Erythroblast (primary cell): ENCODE data around the gene C3orf22.
"Not testable (repeated sequence)": the region's sequence is repeated elsewhere in the genome, so short reads cannot be mapped to it uniquely, and the experiment has no call there.

Source experiments
- DNase-seq, 2 experiments: peaks; one replicate each; lab custom pipeline; 2025; lab: John Stamatoyannopoulos, UW
- GATA1 ChIP-seq: IDR thresholded peaks from 2 replicates; pipeline ENCODE4 v1.6.1; 2011; ENCODE audit warnings: low read depth, mild to moderate bottlenecking, control low read depth, low read length, moderate library complexity
- POLR2A ChIP-seq: IDR thresholded peaks from 2 replicates; pipeline ENCODE4 v1.6.1; 2011; ENCODE audit warnings: mild to moderate bottlenecking, low read length

The C3orf22 gene

GRCh38 chr3:126543457-126544061 is 15.2 kb downstream of the C3orf22 start:
- no peak for DNase-seq
- no peak for TF ChIP-seq POLR2A

GRCh38 chr3:126542340-126543241 is 16.1 kb downstream of the C3orf22 start:
- no peak for TF ChIP-seq GATA1
- TF ChIP-seq POLR2A: no peak
- no peak for DNase-seq

- TF ChIP-seq POLR2A: no peak
- no peak for TF ChIP-seq GATA1
Observed at GRCh38 chr3:126541628-126542339, 16.9 kb downstream of the C3orf22 start.

GRCh38 chr3:126540951-126541627 is 17.6 kb downstream of the C3orf22 start:
- TF ChIP-seq GATA1 (no peak), POLR2A (no peak)
- DNase-seq: peak in 1 of 2 experiments; percentile 46

More at GRCh38 chr3:126541628-126542339, 16.9 kb downstream of the C3orf22 start:
- DNase-seq: no peak

GRCh38 chr3:126540342-126540849 is 18.3 kb downstream of the C3orf22 start:
- TF ChIP-seq POLR2A (no peak), GATA1 (no peak)
- DNase-seq: peak; percentile 61 to 72

GRCh38 chr3:126539558-126540250 is 19.0 kb downstream of the C3orf22 start:
- DNase-seq: no peak
- no peak for TF ChIP-seq POLR2A
- no peak for TF ChIP-seq GATA1

GRCh38 chr3:126538966-126539365 is 19.8 kb downstream of the C3orf22 start:
- TF ChIP-seq POLR2A (no peak), GATA1 (no peak)
- no peak for DNase-seq

GRCh38 chr3:126538316-126538715 is 20.4 kb downstream of the C3orf22 start:
- no peak for DNase-seq

GRCh38 chr3:126537730-126538281 is 20.9 kb downstream of the C3orf22 start:
- no peak for DNase-seq
- TF ChIP-seq GATA1 (no peak), POLR2A (no peak)

More at GRCh38 chr3:126538316-126538715, 20.4 kb downstream of the C3orf22 start:
- TF ChIP-seq GATA1 (no peak), POLR2A (no peak)

- TF ChIP-seq GATA1 (no peak), POLR2A (no peak)
- DNase-seq: no peak
Observed at GRCh38 chr3:126537116-126537729, 21.5 kb downstream of the C3orf22 start.

- no peak for DNase-seq
- TF ChIP-seq POLR2A (no peak), GATA1 (no peak)
Observed at GRCh38 chr3:126536126-126536525, 22.6 kb downstream of the C3orf22 start.

GRCh38 chr3:126535636-126536035 is 23.1 kb downstream of the C3orf22 start:
- TF ChIP-seq GATA1 (no peak), POLR2A (no peak)
- no peak for DNase-seq

GRCh38 chr3:126534716-126535115 is 24.0 kb downstream of the C3orf22 start:
- not testable (repeated sequence) for DNase-seq
